HG03354 (cell line): Measurements from ENCODE around the gene PCDHB13.
"Not testable (repeated sequence)": the region's sequence is repeated elsewhere in the genome, so short reads cannot be mapped to it uniquely, and the experiment has no call there.

ENCODE experiments used
- ATAC-seq: cut with Tn5 transposase; IDR thresholded peaks from one replicate; pipeline ENCODE4 v1.9.1; 2021; ENCODE audit warnings: mild to moderate bottlenecking; ENCODE audit not compliant: unreplicated experiment, poor library complexity, severe bottlenecking

Gene PCDHB13

GRCh38 chr5:141213656-141214339, at the start of gene PCDHB13:
PCDHB13 (plus strand) TSS chr5:141213919; CDS start chr5:141214124, 205 bp downstream.
- not testable (repeated sequence) for ATAC-seq

- no peak for ATAC-seq
Observed at GRCh38 chr5:141172381-141173204, 41.1 kb upstream of the PCDHB13 start, which contains the start of gene PCDHB7. PCDHB7 (plus strand) TSS chr5:141172644; CDS start chr5:141172836, 192 bp downstream.

GRCh38 chr5:141174291-141175104, 39.2 kb upstream of the PCDHB13 start:
- not testable (repeated sequence) for ATAC-seq

- no peak for ATAC-seq
Observed at GRCh38 chr5:141175933-141176332, 37.8 kb upstream of the PCDHB13 start.

GRCh38 chr5:141177577-141178191, 36.0 kb upstream of the PCDHB13 start, which contains the start of gene PCDHB8:
PCDHB8 (plus strand) TSS chr5:141177790; CDS start chr5:141178035, 245 bp downstream.
- ATAC-seq: not testable (repeated sequence)

GRCh38 chr5:141179371-141179770, 34.3 kb upstream of the PCDHB13 start:
- ATAC-seq: not testable (repeated sequence)

GRCh38 chr5:141179876-141180275, 33.8 kb upstream of the PCDHB13 start:
- not testable (repeated sequence) for ATAC-seq

GRCh38 chr5:141180313-141180712, 33.4 kb upstream of the PCDHB13 start:
- no peak for ATAC-seq

- ATAC-seq: no peak
Observed at GRCh38 chr5:141182248-141182647, 31.5 kb upstream of the PCDHB13 start, which contains the start of gene PCDHB16. PCDHB16 (plus strand) TSS chr5:141182387; CDS start chr5:141182560, 173 bp downstream.

- ATAC-seq: not testable (repeated sequence)
Observed at GRCh38 chr5:141184117-141184855, 29.4 kb upstream of the PCDHB13 start.

GRCh38 chr5:141186897-141187512, 26.7 kb upstream of the PCDHB13 start, which contains the start of gene PCDHB9:
PCDHB9 (plus strand) TSS chr5:141187161; CDS start chr5:141187319, 158 bp downstream.
- ATAC-seq: no peak

GRCh38 chr5:141188682-141189081, 25.0 kb upstream of the PCDHB13 start:
- not testable (repeated sequence) for ATAC-seq

- ATAC-seq: not testable (repeated sequence)
Observed at GRCh38 chr5:141189131-141189530, 24.6 kb upstream of the PCDHB13 start.

- no peak for ATAC-seq
Observed at GRCh38 chr5:141192110-141192725, 21.5 kb upstream of the PCDHB13 start, which contains the start of gene PCDHB10. PCDHB10 (plus strand) TSS chr5:141192353; CDS start chr5:141192553, 200 bp downstream.

GRCh38 chr5:141194332-141194731, 19.4 kb upstream of the PCDHB13 start:
- ATAC-seq: not testable (repeated sequence)

- no peak for ATAC-seq
Observed at GRCh38 chr5:141196363-141196762, 17.4 kb upstream of the PCDHB13 start.

- ATAC-seq: no peak
Observed at GRCh38 chr5:141199359-141200235, 14.1 kb upstream of the PCDHB13 start, which contains the start of gene PCDHB11. PCDHB11 (plus strand) TSS chr5:141199627; CDS start chr5:141199775, 148 bp downstream.
